Measurements from ENCODE around the gene UGT1A4.

UGT1A4 gene

GRCh38 chr2:233814056-233814835 is 95.7 kb downstream of the UGT1A4 start:
- TF ChIP-seq, protein P1, sequence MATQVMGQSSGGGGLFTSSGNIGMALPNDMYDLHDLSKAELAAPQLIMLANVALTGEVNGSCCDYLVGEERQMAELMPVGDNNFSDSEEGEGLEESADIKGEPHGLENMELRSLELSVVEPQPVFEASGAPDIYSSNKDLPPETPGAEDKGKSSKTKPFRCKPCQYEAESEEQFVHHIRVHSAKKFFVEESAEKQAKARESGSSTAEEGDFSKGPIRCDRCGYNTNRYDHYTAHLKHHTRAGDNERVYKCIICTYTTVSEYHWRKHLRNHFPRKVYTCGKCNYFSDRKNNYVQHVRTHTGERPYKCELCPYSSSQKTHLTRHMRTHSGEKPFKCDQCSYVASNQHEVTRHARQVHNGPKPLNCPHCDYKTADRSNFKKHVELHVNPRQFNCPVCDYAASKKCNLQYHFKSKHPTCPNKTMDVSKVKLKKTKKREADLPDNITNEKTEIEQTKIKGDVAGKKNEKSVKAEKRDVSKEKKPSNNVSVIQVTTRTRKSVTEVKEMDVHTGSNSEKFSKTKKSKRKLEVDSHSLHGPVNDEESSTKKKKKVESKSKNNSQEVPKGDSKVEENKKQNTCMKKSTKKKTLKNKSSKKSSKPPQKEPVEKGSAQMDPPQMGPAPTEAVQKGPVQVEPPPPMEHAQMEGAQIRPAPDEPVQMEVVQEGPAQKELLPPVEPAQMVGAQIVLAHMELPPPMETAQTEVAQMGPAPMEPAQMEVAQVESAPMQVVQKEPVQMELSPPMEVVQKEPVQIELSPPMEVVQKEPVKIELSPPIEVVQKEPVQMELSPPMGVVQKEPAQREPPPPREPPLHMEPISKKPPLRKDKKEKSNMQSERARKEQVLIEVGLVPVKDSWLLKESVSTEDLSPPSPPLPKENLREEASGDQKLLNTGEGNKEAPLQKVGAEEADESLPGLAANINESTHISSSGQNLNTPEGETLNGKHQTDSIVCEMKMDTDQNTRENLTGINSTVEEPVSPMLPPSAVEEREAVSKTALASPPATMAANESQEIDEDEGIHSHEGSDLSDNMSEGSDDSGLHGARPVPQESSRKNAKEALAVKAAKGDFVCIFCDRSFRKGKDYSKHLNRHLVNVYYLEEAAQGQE (IDR thresholded peaks at IDR 0.05; ENCODE audit: low read depth): no peak
- TF ChIP-seq USF1 (IDR thresholded peaks at IDR 0.05): peak; percentile 92

- TF ChIP-seq TEAD4 (IDR thresholded peaks at IDR 0.05) (no peak), YY1 (IDR thresholded peaks at IDR 0.05; ENCODE audit: low read depth) (no peak), CEBPB (IDR thresholded peaks at IDR 0.05) (no peak), ZBTB7A (IDR thresholded peaks at IDR 0.05; ENCODE audit: low read depth) (no peak), TCF12 (IDR thresholded peaks at IDR 0.05; ENCODE audit: low read depth) (no peak), EGR1 (IDR thresholded peaks at IDR 0.05) (no peak), USF1 (IDR thresholded peaks at IDR 0.05) (no peak), FOXM1 (IDR thresholded peaks at IDR 0.05; ENCODE audit: borderline replicate concordance, low read depth) (no peak), RAD21 (IDR thresholded peaks at IDR 0.05; ENCODE audit: low read depth) (no peak), TAF1 (IDR thresholded peaks at IDR 0.05; ENCODE audit: low read depth) (no peak), CREB1 (IDR thresholded peaks at IDR 0.05; ENCODE audit: low read depth) (no peak), NFIC (IDR thresholded peaks at IDR 0.05) (no peak), EP300 (IDR thresholded peaks at IDR 0.05; ENCODE audit: borderline replicate concordance) (no peak)
- TF ChIP-seq, protein P2, sequence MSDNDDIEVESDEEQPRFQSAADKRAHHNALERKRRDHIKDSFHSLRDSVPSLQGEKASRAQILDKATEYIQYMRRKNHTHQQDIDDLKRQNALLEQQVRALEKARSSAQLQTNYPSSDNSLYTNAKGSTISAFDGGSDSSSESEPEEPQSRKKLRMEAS (IDR thresholded peaks at IDR 0.05): no peak
- TF ChIP-seq, protein P1 (IDR thresholded peaks at IDR 0.05; ENCODE audit: low read depth): no peak
Observed at GRCh38 chr2:233815861-233816260, 97.3 kb downstream of the UGT1A4 start.

GRCh38 chr2:233816334-233816733 is 97.8 kb downstream of the UGT1A4 start:
- TF ChIP-seq TEAD4 (IDR thresholded peaks at IDR 0.05): no peak
- TF ChIP-seq, protein P1 (IDR thresholded peaks at IDR 0.05; ENCODE audit: low read depth): no peak
- TF ChIP-seq RAD21 (IDR thresholded peaks at IDR 0.05; ENCODE audit: low read depth): no peak
- no peak for TF ChIP-seq EP300 (IDR thresholded peaks at IDR 0.05; ENCODE audit: borderline replicate concordance)
- no peak for TF ChIP-seq TCF12 (IDR thresholded peaks at IDR 0.05; ENCODE audit: low read depth)

GRCh38 chr2:233816771-233817170 is 98.2 kb downstream of the UGT1A4 start:
- TF ChIP-seq USF1 (IDR thresholded peaks at IDR 0.05) (no peak), NFIC (IDR thresholded peaks at IDR 0.05) (no peak), TCF12 (IDR thresholded peaks at IDR 0.05; ENCODE audit: low read depth) (no peak), ZBTB7A (IDR thresholded peaks at IDR 0.05; ENCODE audit: low read depth) (no peak), TEAD4 (IDR thresholded peaks at IDR 0.05) (no peak), EGR1 (IDR thresholded peaks at IDR 0.05) (no peak), FOXM1 (IDR thresholded peaks at IDR 0.05; ENCODE audit: borderline replicate concordance, low read depth) (no peak)
